HL-60 (cell line): ENCODE measurements around the gene KLHL21.
A peak's percentile ranks its signal among the peaks of the same experiment; 100 is the strongest.

ENCODE experiments used
- CTCF ChIP-seq: IDR thresholded peaks from one replicate; pipeline ENCODE4 v1.5.1; 2011; ENCODE audit warnings: low read length, control low read depth, inconsistent platforms; ENCODE audit not compliant: insufficient read depth
- GABPA ChIP-seq: IDR thresholded peaks from 2 replicates; pipeline ENCODE4 v1.6.1; 2012; ENCODE audit warnings: low read depth
- POLR2AphosphoS5 ChIP-seq: IDR thresholded peaks from 2 replicates; pipeline ENCODE4 v1.6.1; 2012; ENCODE audit warnings: low read depth
- REST ChIP-seq: IDR thresholded peaks from 2 replicates; pipeline ENCODE4 v1.6.1; 2012; ENCODE audit warnings: low read depth; ENCODE audit not compliant: insufficient replicate concordance
- SPI1 ChIP-seq: IDR thresholded peaks from 2 replicates; pipeline ENCODE4 v1.6.1; 2012; ENCODE audit warnings: low read depth, mild to moderate bottlenecking, borderline replicate concordance

GRCh38 chr1:6579374-6580118 lies 23.1 kb downstream of the KLHL21 start, which contains the start of gene ZBTB48:
- TF ChIP-seq CTCF (no peak), GABPA (peak; percentile 74), REST (no peak), POLR2AphosphoS5 (peak; percentile 95), SPI1 (no peak)
